OCI-LY1 (cell line): ENCODE results near the gene IKZF1.

ENCODE experiments used
- H2AFZ ChIP-seq: fragments of 200-600 bp; sonication (generic), shearing (Covaris generic); 2 replicates; pipeline ENCODE4 v1.6.0; 2014; ENCODE audit warnings: antibody characterized with exemption, mild to moderate bottlenecking, low read length
- H3F3A ChIP-seq: fragments of 200-600 bp; sonication (generic), shearing (Covaris generic); 2 replicates; pipeline ENCODE4 v1.6.0; 2014; ENCODE audit warnings: mild to moderate bottlenecking, antibody characterized with exemption, low read length, moderate library complexity; ENCODE audit not compliant: insufficient read depth
- H3K27ac ChIP-seq: fragments of 200-600 bp; sonication (generic); 2 replicates; pipeline ENCODE4 v1.5.1; 2014; ENCODE audit warnings: low read length, mixed run types, mild to moderate bottlenecking, low read depth; ENCODE audit not compliant: poor library complexity, severe bottlenecking
- H3K27me3 ChIP-seq: fragments of 200-600 bp; sonication (generic); 2 replicates; pipeline ENCODE4 v1.6.0; 2014; ENCODE audit warnings: antibody characterized with exemption, mild to moderate bottlenecking, low read length, moderate library complexity; ENCODE audit not compliant: insufficient read depth
- H3K36me3 ChIP-seq: fragments of 200-600 bp; sonication (generic); 2 replicates; pipeline ENCODE4 v1.6.1; 2014; ENCODE audit warnings: mild to moderate bottlenecking, antibody characterized with exemption, low read length, moderate library complexity, mixed read lengths; ENCODE audit not compliant: insufficient read depth
- H3K4me1 ChIP-seq: fragments of 200-600 bp; sonication (generic); 2 replicates; pipeline ENCODE4 v1.5.1; 2014; ENCODE audit warnings: mild to moderate bottlenecking, low read length, moderate library complexity; ENCODE audit not compliant: insufficient read depth, severe bottlenecking
- H3K4me2 ChIP-seq: fragments of 200-600 bp; sonication (generic), shearing (Covaris generic); 2 replicates; pipeline ENCODE4 v1.6.1; 2014; ENCODE audit warnings: low read length
- H3K4me3 ChIP-seq: fragments of 200-600 bp; sonication (generic); 2 replicates; pipeline ENCODE4 v1.5.1; 2014; ENCODE audit warnings: low read length, low read depth, mild to moderate bottlenecking, mixed read lengths; ENCODE audit not compliant: poor library complexity, severe bottlenecking
- H3K79me2 ChIP-seq: fragments of 200-600 bp; shearing (Covaris generic); 2 replicates; pipeline ENCODE4 v1.6.1; 2016; ENCODE audit warnings: mixed run types, low read length, mixed read lengths; ENCODE audit not compliant: insufficient read depth
- H3K9ac ChIP-seq: fragments of 200-600 bp; sonication (generic), shearing (Covaris generic); 2 replicates; pipeline ENCODE4 v1.6.1; 2014; ENCODE audit warnings: mild to moderate bottlenecking, low read length, mixed read lengths
- H3K9me2 ChIP-seq: fragments of 200-600 bp; sonication (generic), shearing (Covaris generic); 2 replicates; pipeline ENCODE4 v1.6.1; 2014; ENCODE audit warnings: low read depth, mild to moderate bottlenecking, low read length, mixed read lengths
- H3K9me3 ChIP-seq: fragments of 200-600 bp; shearing (Covaris generic); 2 replicates; pipeline ENCODE4 v1.6.1; 2014; ENCODE audit warnings: low read length, mixed read lengths
- H4K20me1 ChIP-seq: fragments of 200-600 bp; sonication (generic), shearing (Covaris generic); 2 replicates; pipeline ENCODE4 v1.6.0; 2016; ENCODE audit warnings: mild to moderate bottlenecking, low read length; ENCODE audit not compliant: insufficient read depth
- CTCF ChIP-seq: fragments of 200-600 bp; sonication (generic), shearing (Covaris generic); IDR thresholded peaks from 2 replicates; pipeline ENCODE4 v1.5.1; 2017; ENCODE audit warnings: mild to moderate bottlenecking, antibody characterized with exemption, low read length, moderate library complexity, mixed read lengths
- EZH2 ChIP-seq: fragments of 200-600 bp; sonication (generic), shearing (Covaris generic); IDR thresholded peaks from 2 replicates; pipeline ENCODE4 v1.8.0; 2017; ENCODE audit warnings: borderline replicate concordance, mixed run types, mild to moderate bottlenecking, antibody characterized with exemption, low read length, moderate library complexity, mixed read lengths

Gene IKZF1

GRCh38 chr7:50382455-50382854 lies 77.9 kb downstream of the IKZF1 start:
- H3K9ac ChIP-seq: no peak overlapping the region
- no peaks in the 10 kb centered on the region for H3K27me3 ChIP-seq
- peaks cover 98% of the 10 kb centered on the region for H3K36me3 ChIP-seq
- H4K20me1 ChIP-seq: no peaks in the 10 kb centered on the region
- H3F3A ChIP-seq: no peaks in the 10 kb centered on the region
- no peak overlapping the region for H3K4me3 ChIP-seq
- no peaks in the 10 kb centered on the region for H3K9me2 ChIP-seq
- H3K4me2 ChIP-seq: no peak overlapping the region
- no peaks in the 10 kb centered on the region for H3K9me3 ChIP-seq
- H3K27ac ChIP-seq: no peak overlapping the region
- TF ChIP-seq CTCF (no peak), EZH2 (no peak)
- no peak overlapping the region for H2AFZ ChIP-seq
- no peaks in the 10 kb centered on the region for H3K4me1 ChIP-seq
- no peaks in the 10 kb centered on the region for H3K79me2 ChIP-seq

GRCh38 chr7:50387351-50387750 lies 82.8 kb downstream of the IKZF1 start:
- Histone ChIP-seq H3K4me1 (no peaks in the 10 kb centered on the region), H3K9ac (no peak overlapping the region), H3K27me3 (no peaks in the 10 kb centered on the region), H3K27ac (no peak overlapping the region), H3K79me2 (no peaks in the 10 kb centered on the region), H3K36me3 (peaks cover 98% of the 10 kb centered on the region), H4K20me1 (no peaks in the 10 kb centered on the region), H3F3A (peaks cover 5% of the 10 kb centered on the region; the same call in 1 of the 2 replicates), H3K4me2 (no peak overlapping the region), H2AFZ (no peak overlapping the region), H3K9me2 (no peaks in the 10 kb centered on the region), H3K4me3 (no peak overlapping the region), H3K9me3 (no peaks in the 10 kb centered on the region)
- TF ChIP-seq CTCF (no peak), EZH2 (no peak)

GRCh38 chr7:50389961-50390360 lies 85.4 kb downstream of the IKZF1 start:
- Histone ChIP-seq H3K27ac (no peak overlapping the region), H3K36me3 (peaks cover 98% of the 10 kb centered on the region), H3K9me3 (no peaks in the 10 kb centered on the region), H3K4me2 (no peak overlapping the region), H3K79me2 (no peaks in the 10 kb centered on the region), H3K4me1 (peaks cover 7% of the 10 kb centered on the region), H3K9ac (no peak overlapping the region), H2AFZ (no peak overlapping the region), H4K20me1 (no peaks in the 10 kb centered on the region), H3K4me3 (no peak overlapping the region), H3K9me2 (no peaks in the 10 kb centered on the region), H3F3A (peaks cover 5% of the 10 kb centered on the region; the same call in 1 of the 2 replicates), H3K27me3 (no peaks in the 10 kb centered on the region)
- TF ChIP-seq EZH2 (no peak), CTCF (no peak)
